Measurements from ENCODE around the gene HSD17B4. TPM values are rescaled to one million over a fixed set of nuclear protein-coding genes. Genes with fewer than 3 reads are reported as not detected.

HSD17B4 gene
- total RNA-seq, 1 experiment from 2014 or later: 142 TPM

DNA sequence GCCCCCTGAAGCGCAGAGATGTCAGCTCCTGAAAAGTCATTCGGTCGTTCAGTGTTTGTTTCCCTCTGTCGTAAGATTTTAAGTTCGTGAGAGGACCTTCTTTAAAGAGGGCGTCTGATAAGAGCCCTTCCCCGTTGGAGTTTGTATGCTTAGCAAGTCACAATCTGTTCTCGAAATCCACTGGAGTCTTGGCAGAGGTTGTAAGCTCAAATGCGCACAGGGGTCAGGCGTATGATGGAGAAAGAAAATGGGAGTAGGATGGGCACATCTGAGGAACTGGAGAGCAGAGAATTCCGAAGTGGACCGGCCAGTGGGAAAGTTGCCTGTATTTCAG, 710 bp downstream of the HSD17B4 start:
- H3K9me2 ChIP-seq (ENCODE audit: insufficient read depth): no peaks in the 10 kb centered on the region
- no TSS peak for BruUV-seq (replicated peaks)
- H3K27me3 ChIP-seq (ENCODE audit: insufficient read depth, low read length): no peaks in the 10 kb centered on the region
- ChIA-PET RAD21 (ENCODE audit: low non-redundant PET in 1 of 2, low total read pairs in 2 of 2, uncharacterized antibody in 2 of 2, unreplicated experiment in 2 of 2) (no interaction called here), POLR2A (no interaction called here), CTCF (no interaction called here)
- no peaks in the 10 kb centered on the region for H3K36me3 ChIP-seq (ENCODE audit: control insufficient read depth in 1 of 2, insufficient read depth in 2 of 2, low read length in 2 of 2)
- H3K9ac ChIP-seq (ENCODE audit: low read length): peak overlapping the region; percentile 72
- intact Hi-C loops (cut with micrococcal nuclease): no loop called here
- H2AFZ ChIP-seq (ENCODE audit: low read depth, low read length, poor library complexity, severe bottlenecking): peak overlapping the region; percentile 24
- H3K27ac ChIP-seq (ENCODE audit: low read depth, low read length): peak overlapping the region; percentile 55
- no peak for DNase-seq (ENCODE audit: low read depth, low spot score)
- TF ChIP-seq RAD21 (IDR thresholded peaks at IDR 0.05; ENCODE audit: low read depth) (no peak), FOSL1 (IDR thresholded peaks at IDR 0.05; ENCODE audit: low read depth) (no peak), CBX3 (IDR thresholded peaks at IDR 0.05; ENCODE audit: low read depth) (no peak), YY1 (IDR thresholded peaks at IDR 0.05; ENCODE audit: extremely low read depth, insufficient replicate concordance, low read depth, low read length) (no peak), JUND (IDR thresholded peaks at IDR 0.05) (no peak), ZNF274 (IDR thresholded peaks at IDR 0.05; ENCODE audit: low read depth, low read length) (no peak), SRF (IDR thresholded peaks at IDR 0.05; ENCODE audit: low read depth) (no peak), ELF1 (IDR thresholded peaks at IDR 0.05; ENCODE audit: borderline replicate concordance, low read depth) (no peak), ZFX (IDR thresholded peaks at IDR 0.05) (no peak)
- TF ChIP-seq, protein P1, sequence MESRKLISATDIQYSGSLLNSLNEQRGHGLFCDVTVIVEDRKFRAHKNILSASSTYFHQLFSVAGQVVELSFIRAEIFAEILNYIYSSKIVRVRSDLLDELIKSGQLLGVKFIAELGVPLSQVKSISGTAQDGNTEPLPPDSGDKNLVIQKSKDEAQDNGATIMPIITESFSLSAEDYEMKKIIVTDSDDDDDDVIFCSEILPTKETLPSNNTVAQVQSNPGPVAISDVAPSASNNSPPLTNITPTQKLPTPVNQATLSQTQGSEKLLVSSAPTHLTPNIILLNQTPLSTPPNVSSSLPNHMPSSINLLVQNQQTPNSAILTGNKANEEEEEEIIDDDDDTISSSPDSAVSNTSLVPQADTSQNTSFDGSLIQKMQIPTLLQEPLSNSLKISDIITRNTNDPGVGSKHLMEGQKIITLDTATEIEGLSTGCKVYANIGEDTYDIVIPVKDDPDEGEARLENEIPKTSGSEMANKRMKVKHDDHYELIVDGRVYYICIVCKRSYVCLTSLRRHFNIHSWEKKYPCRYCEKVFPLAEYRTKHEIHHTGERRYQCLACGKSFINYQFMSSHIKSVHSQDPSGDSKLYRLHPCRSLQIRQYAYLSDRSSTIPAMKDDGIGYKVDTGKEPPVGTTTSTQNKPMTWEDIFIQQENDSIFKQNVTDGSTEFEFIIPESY (IDR thresholded peaks at IDR 0.05; ENCODE audit: extremely low read depth, insufficient replicate concordance, low read length): no peak
- TF ChIP-seq, protein P2, sequence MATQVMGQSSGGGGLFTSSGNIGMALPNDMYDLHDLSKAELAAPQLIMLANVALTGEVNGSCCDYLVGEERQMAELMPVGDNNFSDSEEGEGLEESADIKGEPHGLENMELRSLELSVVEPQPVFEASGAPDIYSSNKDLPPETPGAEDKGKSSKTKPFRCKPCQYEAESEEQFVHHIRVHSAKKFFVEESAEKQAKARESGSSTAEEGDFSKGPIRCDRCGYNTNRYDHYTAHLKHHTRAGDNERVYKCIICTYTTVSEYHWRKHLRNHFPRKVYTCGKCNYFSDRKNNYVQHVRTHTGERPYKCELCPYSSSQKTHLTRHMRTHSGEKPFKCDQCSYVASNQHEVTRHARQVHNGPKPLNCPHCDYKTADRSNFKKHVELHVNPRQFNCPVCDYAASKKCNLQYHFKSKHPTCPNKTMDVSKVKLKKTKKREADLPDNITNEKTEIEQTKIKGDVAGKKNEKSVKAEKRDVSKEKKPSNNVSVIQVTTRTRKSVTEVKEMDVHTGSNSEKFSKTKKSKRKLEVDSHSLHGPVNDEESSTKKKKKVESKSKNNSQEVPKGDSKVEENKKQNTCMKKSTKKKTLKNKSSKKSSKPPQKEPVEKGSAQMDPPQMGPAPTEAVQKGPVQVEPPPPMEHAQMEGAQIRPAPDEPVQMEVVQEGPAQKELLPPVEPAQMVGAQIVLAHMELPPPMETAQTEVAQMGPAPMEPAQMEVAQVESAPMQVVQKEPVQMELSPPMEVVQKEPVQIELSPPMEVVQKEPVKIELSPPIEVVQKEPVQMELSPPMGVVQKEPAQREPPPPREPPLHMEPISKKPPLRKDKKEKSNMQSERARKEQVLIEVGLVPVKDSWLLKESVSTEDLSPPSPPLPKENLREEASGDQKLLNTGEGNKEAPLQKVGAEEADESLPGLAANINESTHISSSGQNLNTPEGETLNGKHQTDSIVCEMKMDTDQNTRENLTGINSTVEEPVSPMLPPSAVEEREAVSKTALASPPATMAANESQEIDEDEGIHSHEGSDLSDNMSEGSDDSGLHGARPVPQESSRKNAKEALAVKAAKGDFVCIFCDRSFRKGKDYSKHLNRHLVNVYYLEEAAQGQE (IDR thresholded peaks at IDR 0.05; ENCODE audit: low read depth): no peak
- TF ChIP-seq, protein P3, sequence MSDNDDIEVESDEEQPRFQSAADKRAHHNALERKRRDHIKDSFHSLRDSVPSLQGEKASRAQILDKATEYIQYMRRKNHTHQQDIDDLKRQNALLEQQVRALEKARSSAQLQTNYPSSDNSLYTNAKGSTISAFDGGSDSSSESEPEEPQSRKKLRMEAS (IDR thresholded peaks at IDR 0.05): no peak
- TF ChIP-seq, protein P4, sequence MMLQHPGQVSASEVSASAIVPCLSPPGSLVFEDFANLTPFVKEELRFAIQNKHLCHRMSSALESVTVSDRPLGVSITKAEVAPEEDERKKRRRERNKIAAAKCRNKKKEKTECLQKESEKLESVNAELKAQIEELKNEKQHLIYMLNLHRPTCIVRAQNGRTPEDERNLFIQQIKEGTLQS (IDR thresholded peaks at IDR 0.05): no peak
- H3K4me3 ChIP-seq (replicated peaks in 1 of 2; ENCODE audit: low read depth in 1 of 2, low read length in 2 of 2): peak overlapping the region; percentile 72 to 82
- peaks cover 0 to 13% of the 10 kb centered on the region in 2 experiments; a peak in 2 of 4 replicates for H3K4me1 ChIP-seq (ENCODE audit: control insufficient read depth in 1 of 2, insufficient read depth in 2 of 2, low read length in 2 of 2)
- peak overlapping the region; percentile 81 for H3K4me2 ChIP-seq (ENCODE audit: low read length)
- peak; percentile 2; the same call in 1 of the 2 replicates for ATAC-seq
- no peaks in the 10 kb centered on the region for H3K9me3 ChIP-seq (ENCODE audit: control insufficient read depth in 1 of 2, insufficient read depth in 1 of 2, low read depth in 1 of 2, low read length in 2 of 2)
- H4K20me1 ChIP-seq (ENCODE audit: insufficient read depth): no peaks in the 10 kb centered on the region
- peaks cover 14% of the 10 kb centered on the region; the same call in 1 of the 2 replicates for H3K79me2 ChIP-seq (ENCODE audit: insufficient read depth, low read length)

Measured in HCT116 (cell line).